Measurements from ENCODE around the gene PEX13. TPM values are rescaled to one million over a fixed set of nuclear protein-coding genes. Genes with fewer than 3 reads are reported as not detected.

The PEX13 gene
- total RNA-seq, 1 experiment from 2014 or later, result 19.8 TPM

GRCh38 chr2:60973705-60974104 lies 43.8 kb upstream of the PEX13 start:
- BruUV-seq (replicated peaks), result no TSS peak
- Histone ChIP-seq H4K20me1 (ENCODE audit: insufficient read depth) (no peaks in the 10 kb centered on the region), H3K4me2 (ENCODE audit: low read length) (no peak overlapping the region), H3K27me3 (ENCODE audit: insufficient read depth, low read length) (no peaks in the 10 kb centered on the region), H3K9me2 (ENCODE audit: insufficient read depth) (no peaks in the 10 kb centered on the region), H3K4me3 (replicated peaks in 1 of 2; ENCODE audit: low read depth in 1 of 2, low read length in 2 of 2) (no peak overlapping the region), H3K4me1 (ENCODE audit: control insufficient read depth in 1 of 2, insufficient read depth in 2 of 2, low read length in 2 of 2) (no peaks in the 10 kb centered on the region), H3K36me3 (ENCODE audit: control insufficient read depth in 1 of 2, insufficient read depth in 2 of 2, low read length in 2 of 2) (no peaks in the 10 kb centered on the region), H3K9ac (ENCODE audit: low read length) (no peak overlapping the region), H2AFZ (ENCODE audit: low read depth, low read length, poor library complexity, severe bottlenecking) (no peak overlapping the region), H3K9me3 (ENCODE audit: control insufficient read depth in 1 of 2, insufficient read depth in 1 of 2, low read depth in 1 of 2, low read length in 2 of 2) (no peaks in the 10 kb centered on the region), H3K79me2 (ENCODE audit: insufficient read depth, low read length) (no peaks in the 10 kb centered on the region), H3K27ac (ENCODE audit: low read depth, low read length) (no peak overlapping the region)
- no peak for DNase-seq (ENCODE audit: low read depth, low spot score)
- ChIA-PET RAD21 (ENCODE audit: low non-redundant PET in 1 of 2, low total read pairs in 2 of 2, uncharacterized antibody in 2 of 2, unreplicated experiment in 2 of 2) (no interaction called here), POLR2A (no interaction called here), CTCF (no interaction called here)
- intact Hi-C loops (cut with micrococcal nuclease), result no loop called here
- TF ChIP-seq FOSL1 (IDR thresholded peaks at IDR 0.05; ENCODE audit: low read depth), result no peak
- no peak for ATAC-seq

- no peaks in the 10 kb centered on the region for H3K9me3 ChIP-seq (ENCODE audit: control insufficient read depth in 1 of 2, insufficient read depth in 1 of 2, low read depth in 1 of 2, low read length in 2 of 2)
- no peaks in the 10 kb centered on the region for H4K20me1 ChIP-seq (ENCODE audit: insufficient read depth)
- intact Hi-C loops (cut with micrococcal nuclease), result no loop called here
- H3K27me3 ChIP-seq (ENCODE audit: insufficient read depth, low read length), result no peaks in the 10 kb centered on the region
- ChIA-PET RAD21 (ENCODE audit: low non-redundant PET in 1 of 2, low total read pairs in 2 of 2, uncharacterized antibody in 2 of 2, unreplicated experiment in 2 of 2) (no interaction called here), CTCF (interaction anchor here (0.7 to 0.8 kb wide), 2 partner anchors 12 to 24 kb away, joined by 3 to 4 read pairs; no protein-coding TSS in a partner anchor), POLR2A (no interaction called here)
- H3K27ac ChIP-seq (ENCODE audit: low read depth, low read length), result no peak overlapping the region
- H3K79me2 ChIP-seq (ENCODE audit: insufficient read depth, low read length), result no peaks in the 10 kb centered on the region
- DNase-seq (ENCODE audit: low read depth, low spot score), result no peak
- H3K4me3 ChIP-seq (replicated peaks in 1 of 2; ENCODE audit: low read depth in 1 of 2, low read length in 2 of 2), result no peak overlapping the region
- no peak overlapping the region for H2AFZ ChIP-seq (ENCODE audit: low read depth, low read length, poor library complexity, severe bottlenecking)
- no TSS peak for BruUV-seq (replicated peaks)
- H3K9me2 ChIP-seq (ENCODE audit: insufficient read depth), result no peaks in the 10 kb centered on the region
- H3K9ac ChIP-seq (ENCODE audit: low read length), result no peak overlapping the region
- H3K4me1 ChIP-seq (ENCODE audit: control insufficient read depth in 1 of 2, insufficient read depth in 2 of 2, low read length in 2 of 2), result no peaks in the 10 kb centered on the region
- no peaks in the 10 kb centered on the region for H3K36me3 ChIP-seq (ENCODE audit: control insufficient read depth in 1 of 2, insufficient read depth in 2 of 2, low read length in 2 of 2)
- no peak for TF ChIP-seq SP1 (IDR thresholded peaks at IDR 0.05; ENCODE audit: low read depth)
- TF ChIP-seq TCF7L2 (IDR thresholded peaks at IDR 0.05; ENCODE audit: borderline replicate concordance, extremely low read depth, insufficient read depth, insufficient read length), result no peak
- TF ChIP-seq SRF (IDR thresholded peaks at IDR 0.05; ENCODE audit: low read depth), result no peak
- no peak overlapping the region for H3K4me2 ChIP-seq (ENCODE audit: low read length)
- ATAC-seq, result no peak
These were observed 42.9 kb upstream of the PEX13 start for GRCh38 chr2:60974652-60975051.

Data from HCT116 (cell line).